HL-60 (cell line): ENCODE measurements around the gene COG2.

Source experiments
- DNase-seq, 2 experiments: peaks; one replicate each; pipeline ENCODE4 v3.0.0-alpha.2; 2010 to 2020; ENCODE audit warnings: low read depth in 1 of 2, low spot score in 1 of 2
- H3K27ac ChIP-seq: fragments of 250-450 bp; sonication (Bioruptor Pico); replicated peaks from 2 replicates; pipeline ENCODE4 v1.5.1; 2020; ENCODE audit warnings: mild to moderate bottlenecking, moderate library complexity
- H3K27me3 ChIP-seq: fragments of 250-450 bp; sonication (Bioruptor Pico); 2 replicates; pipeline ENCODE4 v1.5.1; 2021; ENCODE audit warnings: mild to moderate bottlenecking, moderate library complexity; ENCODE audit not compliant: insufficient read depth, poor library complexity, severe bottlenecking
- H3K4me3 ChIP-seq: replicated peaks from 2 replicates; pipeline ENCODE4 v1.5.1; 2011; ENCODE audit warnings: mild to moderate bottlenecking, control low read depth, low read length; ENCODE audit not compliant: insufficient read depth
- GABPA ChIP-seq: IDR thresholded peaks from 2 replicates; pipeline ENCODE4 v1.6.1; 2012; ENCODE audit warnings: low read depth
- POLR2AphosphoS5 ChIP-seq: IDR thresholded peaks from 2 replicates; pipeline ENCODE4 v1.6.1; 2012; ENCODE audit warnings: low read depth
- SPI1 ChIP-seq: IDR thresholded peaks from 2 replicates; pipeline ENCODE4 v1.6.1; 2012; ENCODE audit warnings: low read depth, mild to moderate bottlenecking, borderline replicate concordance
- TF ChIP-seq, protein P1 (sequence below): IDR thresholded peaks from one replicate; pipeline ENCODE4 v1.5.1; 2011; ENCODE audit warnings: low read length, control low read depth, inconsistent platforms; ENCODE audit not compliant: insufficient read depth
- TF ChIP-seq, protein P2 (sequence below): IDR thresholded peaks from 2 replicates; pipeline ENCODE4 v1.6.1; 2012; ENCODE audit warnings: low read depth; ENCODE audit not compliant: insufficient replicate concordance

The COG2 gene

DNA sequence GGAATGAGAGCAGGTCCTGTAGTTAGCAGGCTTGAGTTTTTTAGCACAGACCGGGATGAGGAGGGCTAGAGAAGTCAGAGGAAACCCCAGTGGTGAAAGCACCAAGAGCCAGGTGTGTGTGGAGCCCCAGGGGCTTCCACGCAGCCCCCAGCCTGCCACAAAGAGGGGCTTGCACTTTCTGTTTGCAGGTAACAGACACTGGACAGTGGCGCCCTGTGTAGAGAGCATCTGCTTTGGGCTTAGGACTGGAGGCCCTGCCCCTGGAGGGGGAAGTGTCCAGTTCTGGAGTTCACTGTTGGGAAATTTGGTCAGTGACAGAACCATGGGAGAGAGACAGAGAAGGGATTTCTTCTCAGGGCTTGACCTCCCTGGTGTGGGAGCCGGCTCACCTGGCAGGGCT lies 52.2 kb downstream of the COG2 start:
- no peak overlapping the region for H3K27ac ChIP-seq
- H3K27me3 ChIP-seq: no peaks in the 10 kb centered on the region
- no peak for DNase-seq
- TF ChIP-seq, protein P1, sequence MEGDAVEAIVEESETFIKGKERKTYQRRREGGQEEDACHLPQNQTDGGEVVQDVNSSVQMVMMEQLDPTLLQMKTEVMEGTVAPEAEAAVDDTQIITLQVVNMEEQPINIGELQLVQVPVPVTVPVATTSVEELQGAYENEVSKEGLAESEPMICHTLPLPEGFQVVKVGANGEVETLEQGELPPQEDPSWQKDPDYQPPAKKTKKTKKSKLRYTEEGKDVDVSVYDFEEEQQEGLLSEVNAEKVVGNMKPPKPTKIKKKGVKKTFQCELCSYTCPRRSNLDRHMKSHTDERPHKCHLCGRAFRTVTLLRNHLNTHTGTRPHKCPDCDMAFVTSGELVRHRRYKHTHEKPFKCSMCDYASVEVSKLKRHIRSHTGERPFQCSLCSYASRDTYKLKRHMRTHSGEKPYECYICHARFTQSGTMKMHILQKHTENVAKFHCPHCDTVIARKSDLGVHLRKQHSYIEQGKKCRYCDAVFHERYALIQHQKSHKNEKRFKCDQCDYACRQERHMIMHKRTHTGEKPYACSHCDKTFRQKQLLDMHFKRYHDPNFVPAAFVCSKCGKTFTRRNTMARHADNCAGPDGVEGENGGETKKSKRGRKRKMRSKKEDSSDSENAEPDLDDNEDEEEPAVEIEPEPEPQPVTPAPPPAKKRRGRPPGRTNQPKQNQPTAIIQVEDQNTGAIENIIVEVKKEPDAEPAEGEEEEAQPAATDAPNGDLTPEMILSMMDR: no peak
- no peak; the same call in 1 of the 2 replicates for TF ChIP-seq POLR2AphosphoS5
- TF ChIP-seq, protein P2, sequence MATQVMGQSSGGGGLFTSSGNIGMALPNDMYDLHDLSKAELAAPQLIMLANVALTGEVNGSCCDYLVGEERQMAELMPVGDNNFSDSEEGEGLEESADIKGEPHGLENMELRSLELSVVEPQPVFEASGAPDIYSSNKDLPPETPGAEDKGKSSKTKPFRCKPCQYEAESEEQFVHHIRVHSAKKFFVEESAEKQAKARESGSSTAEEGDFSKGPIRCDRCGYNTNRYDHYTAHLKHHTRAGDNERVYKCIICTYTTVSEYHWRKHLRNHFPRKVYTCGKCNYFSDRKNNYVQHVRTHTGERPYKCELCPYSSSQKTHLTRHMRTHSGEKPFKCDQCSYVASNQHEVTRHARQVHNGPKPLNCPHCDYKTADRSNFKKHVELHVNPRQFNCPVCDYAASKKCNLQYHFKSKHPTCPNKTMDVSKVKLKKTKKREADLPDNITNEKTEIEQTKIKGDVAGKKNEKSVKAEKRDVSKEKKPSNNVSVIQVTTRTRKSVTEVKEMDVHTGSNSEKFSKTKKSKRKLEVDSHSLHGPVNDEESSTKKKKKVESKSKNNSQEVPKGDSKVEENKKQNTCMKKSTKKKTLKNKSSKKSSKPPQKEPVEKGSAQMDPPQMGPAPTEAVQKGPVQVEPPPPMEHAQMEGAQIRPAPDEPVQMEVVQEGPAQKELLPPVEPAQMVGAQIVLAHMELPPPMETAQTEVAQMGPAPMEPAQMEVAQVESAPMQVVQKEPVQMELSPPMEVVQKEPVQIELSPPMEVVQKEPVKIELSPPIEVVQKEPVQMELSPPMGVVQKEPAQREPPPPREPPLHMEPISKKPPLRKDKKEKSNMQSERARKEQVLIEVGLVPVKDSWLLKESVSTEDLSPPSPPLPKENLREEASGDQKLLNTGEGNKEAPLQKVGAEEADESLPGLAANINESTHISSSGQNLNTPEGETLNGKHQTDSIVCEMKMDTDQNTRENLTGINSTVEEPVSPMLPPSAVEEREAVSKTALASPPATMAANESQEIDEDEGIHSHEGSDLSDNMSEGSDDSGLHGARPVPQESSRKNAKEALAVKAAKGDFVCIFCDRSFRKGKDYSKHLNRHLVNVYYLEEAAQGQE: no peak
- H3K4me3 ChIP-seq: no peak overlapping the region

DNA sequence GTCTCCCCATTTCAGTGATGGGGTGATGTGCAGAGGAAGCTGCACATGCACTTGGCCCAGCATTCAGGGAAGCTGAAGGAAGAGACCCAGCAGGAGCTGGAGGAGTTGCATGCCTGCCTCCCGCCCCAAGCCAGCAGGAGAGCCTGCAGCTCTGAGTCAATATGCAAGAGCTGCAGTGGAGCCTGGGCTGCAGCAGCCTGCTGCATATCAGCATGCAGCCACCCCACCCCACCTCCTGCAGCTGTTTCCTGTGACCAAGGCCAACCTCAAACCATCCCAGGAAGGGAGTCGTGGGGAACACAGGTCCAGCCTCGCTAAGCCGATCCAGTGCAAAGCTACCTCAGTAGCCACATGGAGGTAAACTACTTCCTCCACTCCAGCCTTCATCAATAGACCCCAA lies 52.7 kb downstream of the COG2 start:
- TF ChIP-seq, protein P1: no peak
- TF ChIP-seq GABPA (no peak), POLR2AphosphoS5 (no peak), SPI1 (no peak)
- TF ChIP-seq, protein P2: no peak
- Histone ChIP-seq H3K27ac (no peak overlapping the region), H3K27me3 (no peaks in the 10 kb centered on the region), H3K4me3 (no peak overlapping the region)
- DNase-seq: no peak

DNA sequence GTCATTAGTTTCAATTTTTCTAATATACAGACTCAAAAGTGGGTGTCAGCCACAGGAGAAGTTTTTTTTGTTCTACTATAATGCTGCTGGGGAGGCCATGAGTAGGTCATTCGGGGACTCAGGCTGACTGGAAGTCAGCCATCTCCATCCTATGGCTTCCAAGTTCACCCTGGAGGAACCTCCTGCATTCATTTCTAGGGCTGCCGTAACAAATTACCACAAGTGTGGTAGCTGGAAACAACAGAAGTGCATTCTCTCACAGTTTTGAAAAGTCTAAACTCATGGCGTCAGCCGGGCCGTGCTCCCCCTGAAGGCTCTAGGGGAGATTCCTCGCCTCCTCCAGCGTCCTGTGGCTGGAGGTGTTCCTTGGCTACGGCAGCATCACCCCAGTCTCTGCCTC lies 53.9 kb downstream of the COG2 start:
- no peak for DNase-seq
- Histone ChIP-seq H3K4me3 (no peak overlapping the region), H3K27ac (no peak overlapping the region), H3K27me3 (no peaks in the 10 kb centered on the region)
- TF ChIP-seq, protein P2: no peak
- TF ChIP-seq POLR2AphosphoS5 (no peak), GABPA (no peak), SPI1 (no peak)
- TF ChIP-seq, protein P1: no peak
